HG03159 (cell line): ENCODE data around the gene NRCAM.
"Not testable (repeated sequence)": the region's sequence is repeated elsewhere in the genome, so short reads cannot be mapped to it uniquely, and the experiment has no call there.

Experiments
- ATAC-seq: cut with Tn5 transposase; IDR thresholded peaks from one replicate; pipeline ENCODE4 v1.9.1; 2021; ENCODE audit warnings: mild to moderate bottlenecking, moderate library complexity; ENCODE audit not compliant: unreplicated experiment

The NRCAM gene

DNA sequence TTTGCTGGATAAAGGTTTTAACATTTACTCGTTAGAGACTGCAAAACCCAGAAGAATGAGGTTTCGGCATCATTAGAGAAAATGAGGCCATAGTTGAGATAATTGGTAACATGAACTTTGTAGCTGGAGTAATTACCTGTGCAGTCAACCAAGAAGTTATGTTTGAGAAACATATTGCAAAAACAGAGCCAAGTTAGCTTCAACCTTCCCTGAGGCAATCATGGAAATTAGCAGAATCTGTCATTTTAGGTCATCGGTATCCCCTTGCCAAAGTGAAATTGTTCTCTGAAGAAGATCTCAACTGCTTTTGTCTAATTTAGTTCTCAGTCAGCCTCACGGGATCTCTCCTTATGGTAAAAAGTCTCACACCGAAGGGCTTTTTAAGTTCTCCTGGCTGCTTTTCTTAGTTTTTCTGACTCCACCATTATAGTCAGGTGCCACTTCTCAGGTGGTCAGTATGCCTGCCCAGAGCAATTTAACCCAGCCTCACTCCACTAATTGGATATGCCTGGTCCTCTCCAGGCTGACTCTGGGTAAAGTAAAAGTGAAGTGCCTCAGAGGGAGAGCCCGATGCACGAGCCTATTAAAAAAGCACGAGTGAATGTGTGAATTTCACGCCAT lies 52.5 kb downstream of the NRCAM start:
- ATAC-seq = no peak

DNA sequence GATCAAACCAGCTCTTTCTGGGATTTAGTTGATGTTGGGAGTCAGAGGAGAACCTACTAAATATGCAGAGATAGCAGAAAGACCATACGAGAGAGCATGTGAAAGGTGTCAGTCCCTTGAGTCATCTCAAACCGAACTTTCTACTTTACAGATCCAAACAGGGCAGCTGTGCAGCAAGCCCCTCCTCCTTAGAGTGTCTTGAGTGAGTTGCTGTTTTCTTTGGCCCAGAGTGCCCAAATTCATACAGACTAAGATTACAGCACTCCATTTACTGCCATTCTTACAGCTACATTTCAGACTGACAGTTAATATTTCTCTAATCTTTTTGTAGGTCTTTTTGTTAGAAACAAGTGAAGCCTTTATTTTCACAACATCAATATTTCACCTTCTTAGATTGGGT lies 53.4 kb downstream of the NRCAM start:
- peak; percentile 56 for ATAC-seq

DNA sequence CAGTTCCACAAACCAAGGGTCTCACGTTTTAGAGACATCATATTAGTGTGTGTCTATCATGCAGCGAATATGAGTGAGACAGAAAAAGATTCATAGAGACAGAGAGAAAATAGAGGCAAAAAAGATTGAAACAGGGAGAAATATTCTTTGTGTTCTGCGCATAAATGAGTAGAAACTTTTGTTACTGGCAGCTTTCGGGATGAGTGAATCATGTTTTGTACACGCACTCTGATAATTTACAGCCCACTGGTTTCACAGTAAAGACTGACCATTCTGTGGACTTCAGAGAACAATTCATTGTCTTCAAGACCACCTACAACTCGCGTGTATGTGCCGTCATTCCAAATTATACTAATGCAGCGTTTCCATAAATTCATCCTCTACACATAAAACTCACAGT lies 60.2 kb downstream of the NRCAM start:
- no peak for ATAC-seq

- ATAC-seq = no peak
Observed at GRCh38 chr7:108395426-108395825, 60.8 kb downstream of the NRCAM start.

GRCh38 chr7:108393097-108393496 lies 63.1 kb downstream of the NRCAM start:
- ATAC-seq = not testable (repeated sequence)

GRCh38 chr7:108387686-108388085 lies 68.5 kb downstream of the NRCAM start:
- not testable (repeated sequence) for ATAC-seq

GRCh38 chr7:108385834-108386422 lies 70.3 kb downstream of the NRCAM start:
- no peak for ATAC-seq

DNA sequence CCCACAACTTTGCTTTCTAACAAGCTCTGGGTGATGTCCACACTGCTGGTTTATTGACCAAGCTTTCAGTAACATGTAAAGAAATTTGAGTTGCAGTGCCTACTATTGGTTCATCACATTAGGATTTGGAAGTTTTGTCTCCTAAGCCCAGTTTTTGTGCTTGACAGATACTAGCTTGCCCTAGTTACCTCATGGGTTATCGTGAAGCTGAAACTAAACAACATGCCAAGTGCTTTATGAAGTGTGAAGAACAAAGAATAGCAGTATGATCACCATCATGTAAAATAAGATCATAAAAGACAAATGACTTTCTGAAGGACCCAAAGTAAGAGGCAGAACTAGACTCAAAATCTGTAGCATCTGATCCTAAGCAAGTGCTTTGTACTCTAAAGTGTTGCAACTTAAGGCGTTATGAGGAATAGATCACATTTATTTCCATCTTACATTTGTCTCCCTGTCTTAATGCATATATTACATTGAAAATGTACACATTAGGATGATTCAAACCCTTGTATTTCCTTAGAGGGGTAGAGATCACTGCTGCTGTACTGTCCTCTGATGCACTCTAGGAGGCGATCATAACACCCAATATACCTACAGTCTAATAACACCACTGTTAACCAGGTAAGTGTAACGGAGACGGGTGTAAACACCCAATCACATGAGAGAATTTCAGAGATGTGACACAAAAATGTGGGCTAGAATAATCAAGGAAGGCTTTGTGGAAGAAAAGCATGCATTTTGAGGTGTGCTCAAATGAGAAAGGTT lies 71.3 kb downstream of the NRCAM start:
- peak; percentile 88 for ATAC-seq

- no peak for ATAC-seq
Observed at GRCh38 chr7:108382932-108383331, 73.3 kb downstream of the NRCAM start.

DNA sequence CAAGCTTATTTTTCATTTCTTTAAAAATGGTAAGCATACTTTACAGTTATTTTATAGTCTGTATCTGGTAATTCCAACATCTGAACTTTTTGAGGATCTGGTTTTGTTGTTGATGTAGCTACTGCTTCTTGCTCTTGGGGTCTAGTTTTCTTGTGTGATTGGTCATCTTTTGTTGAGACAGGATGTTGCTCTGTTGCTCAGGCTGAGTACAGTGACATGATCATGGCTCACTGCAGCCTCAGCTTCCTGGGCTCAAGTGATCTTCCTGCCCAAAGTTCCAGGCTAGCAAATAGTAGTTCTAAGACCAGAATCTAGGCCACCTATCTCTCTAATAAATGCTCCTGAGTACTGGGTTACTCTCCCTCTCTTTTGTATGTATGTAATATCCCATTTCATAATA lies 75.7 kb downstream of the NRCAM start:
- ATAC-seq = no peak

DNA sequence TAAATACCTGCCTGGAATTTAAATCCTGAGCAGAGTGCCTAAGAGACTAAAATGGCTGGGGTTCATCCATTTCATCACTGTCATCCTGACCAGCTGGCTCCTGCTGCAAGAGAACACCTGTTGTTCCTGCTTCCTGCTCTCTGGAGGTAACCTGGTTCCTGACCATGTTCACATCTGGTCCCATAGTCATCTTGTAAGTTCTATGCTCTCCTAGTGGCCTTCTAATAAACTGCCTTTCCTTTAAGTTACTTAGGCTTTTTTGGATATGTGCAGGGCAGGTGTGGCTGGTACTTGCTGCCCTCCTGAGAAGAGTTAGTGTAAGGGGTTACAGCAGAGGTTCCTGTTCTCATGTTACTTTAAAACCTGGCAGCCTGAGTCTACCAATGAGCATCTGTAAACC lies 80.0 kb downstream of the NRCAM start:
- ATAC-seq = no peak

GRCh38 chr7:108375668-108376067 lies 80.6 kb downstream of the NRCAM start:
- peak; percentile 69 for ATAC-seq

DNA sequence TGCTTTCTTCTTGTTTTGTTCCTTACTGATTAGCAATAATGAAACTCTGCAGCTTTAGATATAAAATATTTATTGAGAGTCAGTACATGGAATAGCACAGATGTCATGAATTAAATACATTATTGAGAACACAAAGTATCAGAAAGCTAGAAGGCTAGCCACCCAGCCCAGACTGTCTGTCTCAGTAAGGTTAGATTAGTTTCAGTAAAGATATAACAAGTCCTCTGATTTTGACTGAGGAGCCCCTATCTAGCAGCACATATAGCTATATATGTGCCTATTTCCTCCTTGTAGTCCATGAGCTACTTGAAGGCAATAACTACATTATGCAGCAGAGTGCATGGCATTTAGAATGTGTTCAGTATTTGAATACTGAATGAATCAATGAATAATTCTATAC lies 81.3 kb downstream of the NRCAM start:
- ATAC-seq = no peak

DNA sequence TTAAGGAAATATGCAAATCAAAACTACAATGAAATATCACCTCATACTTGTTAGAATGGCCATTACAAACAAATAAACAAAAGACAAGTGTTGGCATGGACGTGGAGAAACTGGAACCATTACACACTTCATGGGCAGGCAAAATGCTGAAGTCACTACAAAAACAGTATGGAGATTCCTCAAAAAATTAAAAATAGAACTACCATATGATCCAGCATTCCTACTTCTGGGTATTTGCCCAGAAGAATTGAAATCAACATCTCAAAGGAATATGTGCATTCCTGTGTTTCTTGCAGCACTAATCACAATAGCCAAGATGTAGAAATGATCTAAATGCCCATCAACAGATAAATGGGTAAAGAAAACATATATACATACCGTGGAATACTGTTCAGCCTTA lies 83.6 kb downstream of the NRCAM start:
- ATAC-seq = no peak

GRCh38 chr7:108370616-108371015 lies 85.6 kb downstream of the NRCAM start:
- no peak for ATAC-seq

DNA sequence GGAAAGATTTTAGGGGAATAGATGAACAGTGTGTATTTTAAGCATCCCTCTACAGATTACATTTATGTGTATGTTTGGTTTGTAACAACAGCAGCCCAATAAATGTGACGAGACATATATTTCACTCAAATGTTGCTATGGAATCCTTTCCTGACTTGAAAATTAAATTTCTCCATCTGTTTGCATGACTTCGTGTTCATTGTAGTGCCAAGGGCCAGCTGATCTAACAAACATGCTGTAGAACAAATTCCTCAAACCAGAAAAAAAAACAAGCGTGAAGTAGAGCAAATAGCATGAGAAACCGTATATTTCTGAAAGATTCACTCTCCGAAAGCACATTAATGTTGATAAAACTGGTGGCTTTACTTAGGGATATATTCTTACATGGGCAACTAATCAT lies 87.8 kb downstream of the NRCAM start:
- ATAC-seq = no peak

- ATAC-seq = no peak
Observed at GRCh38 chr7:108367946-108368345, 88.3 kb downstream of the NRCAM start.

GRCh38 chr7:108367314-108367713 lies 88.9 kb downstream of the NRCAM start:
- ATAC-seq = no peak

DNA sequence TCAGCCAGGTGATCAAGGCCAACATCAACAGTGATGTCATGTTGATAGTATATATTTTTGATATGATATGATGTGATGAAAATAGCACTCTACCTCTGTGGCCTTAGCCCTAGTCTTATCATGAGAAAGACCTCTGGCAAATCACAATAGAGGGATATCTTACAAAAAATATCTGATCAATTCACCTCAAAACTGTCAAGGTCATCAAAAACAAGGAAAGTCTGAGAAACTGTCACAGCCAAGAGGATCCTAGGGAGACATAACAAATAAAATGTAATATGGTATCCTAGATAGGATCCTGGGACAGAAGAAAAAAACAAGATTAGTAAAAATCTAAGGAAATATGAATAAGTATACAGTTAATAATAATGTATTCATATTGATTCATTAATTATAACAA lies 92.6 kb downstream of the NRCAM start:
- ATAC-seq = no peak

GRCh38 chr7:108360058-108360800 lies 96.0 kb downstream of the NRCAM start:
- ATAC-seq = no peak

DNA sequence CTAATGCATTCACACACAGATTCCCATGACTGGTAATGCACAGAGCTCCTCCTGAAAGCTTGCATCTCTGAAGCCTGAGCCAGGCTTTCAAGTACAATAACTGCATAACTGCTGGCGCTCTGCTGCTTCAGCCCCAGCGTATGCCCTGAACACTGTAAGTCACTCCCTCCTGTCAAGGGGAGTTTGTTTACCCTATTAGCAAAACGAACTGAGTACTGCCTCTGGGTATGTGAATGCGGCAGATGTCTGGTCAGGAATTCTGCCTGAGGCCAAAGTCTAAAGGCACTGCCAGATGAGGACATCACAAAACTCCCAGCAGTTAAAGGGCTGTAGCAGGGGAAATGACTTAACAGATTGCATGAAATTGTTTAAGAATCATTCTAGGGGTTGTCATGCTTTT lies 97.7 kb downstream of the NRCAM start:
- ATAC-seq = no peak

GRCh38 chr7:108351729-108352131 lies 104.5 kb downstream of the NRCAM start:
- ATAC-seq = no peak
